HT-29 (cell line): ENCODE results near the gene RPS27A. TPM values are rescaled to one million over a fixed set of nuclear protein-coding genes. Genes with fewer than 3 reads are reported as not detected.
A peak's percentile ranks its signal among the peaks of the same experiment; 100 is the strongest.
"Not testable (repeated sequence)": the region's sequence is repeated elsewhere in the genome, so short reads cannot be mapped to it uniquely, and the experiment has no call there.

Experiments used
- DNase-seq: peaks from one replicate; pipeline ENCODE4 v3.0.0-alpha.2; 2015; ENCODE audit warnings: low spot score
- total RNA-seq: library from RNA; depleted of rRNA; stranded (reverse); fragments of >200 nt; shearing (Covaris generic); gene quantifications from 2 replicates; pipeline ENCODE4 v1.2.3, GENCODE V29; 2014; rRNA removed

Gene RPS27A
- 852 and 923 TPM in 2 replicates for total RNA-seq

GRCh38 chr2:55232084-55232862, at the start of gene RPS27A, which contains the start of gene CLHC1:
Gene RPS27A (plus strand): TSS chr2:55232688. CDS start chr2:55232825, 137 bp downstream.
Gene CLHC1 (minus strand): TSS chr2:55232293. CDS start chr2:55222411, 9,882 bp downstream.
- peak; percentile 98 for DNase-seq

GRCh38 chr2:55186837-55187236, 45.7 kb upstream of the RPS27A start:
- not testable (repeated sequence) for DNase-seq

GRCh38 chr2:55191888-55192287, 40.6 kb upstream of the RPS27A start:
- DNase-seq: not testable (repeated sequence)

- no peak for DNase-seq
Measured at GRCh38 chr2:55196526-55196925, 36.0 kb upstream of the RPS27A start.

- no peak for DNase-seq
Measured at GRCh38 chr2:55200416-55200815, 32.1 kb upstream of the RPS27A start.

GRCh38 chr2:55204536-55204935, 28.0 kb upstream of the RPS27A start:
- DNase-seq: no peak

GRCh38 chr2:55204950-55205349, 27.5 kb upstream of the RPS27A start:
- DNase-seq: no peak

- DNase-seq: no peak
Measured at GRCh38 chr2:55213822-55214221, 18.7 kb upstream of the RPS27A start.

- no peak for DNase-seq
Measured at GRCh38 chr2:55223958-55224760, 8.3 kb upstream of the RPS27A start.

GRCh38 chr2:55224761-55225261, 7.7 kb upstream of the RPS27A start:
- no peak for DNase-seq

GRCh38 chr2:55225481-55226020, 6.9 kb upstream of the RPS27A start:
- no peak for DNase-seq

GRCh38 chr2:55227437-55228225, 4.9 kb upstream of the RPS27A start:
- not testable (repeated sequence) for DNase-seq

GRCh38 chr2:55228226-55228563, 4.3 kb upstream of the RPS27A start:
- DNase-seq: no peak

GRCh38 chr2:55229221-55229620, 3.3 kb upstream of the RPS27A start:
- DNase-seq: no peak

- DNase-seq: no peak
Measured at GRCh38 chr2:55230551-55230950, 1.9 kb upstream of the RPS27A start.

GRCh38 chr2:55231546-55232083, 873 bp upstream of the RPS27A start:
- no peak for DNase-seq

GRCh38 chr2:55232863-55233657, 572 bp downstream of the RPS27A start:
- DNase-seq: peak; percentile 47

GRCh38 chr2:55233658-55233940, 1.1 kb downstream of the RPS27A start:
- no peak for DNase-seq

GRCh38 chr2:55235724-55236538, 3.4 kb downstream of the RPS27A start:
- peak; percentile 17 for DNase-seq
